IMR-90 (cell line): ENCODE measurements around the gene S100A16. TPM values are rescaled to one million over a fixed set of nuclear protein-coding genes. Genes with fewer than 3 reads are reported as not detected.
A peak's percentile ranks its signal among the peaks of the same experiment; 100 is the strongest.

Experiments used
- ATAC-seq: fragments of 200-7000 bp; cut with Tn5 transposase; 2 replicates; pipeline ENCODE4 v1.9.1; 2020; ENCODE audit warnings: low read depth, mild to moderate bottlenecking, moderate library complexity
- BruUV-seq: library from RNA; stranded (reverse); fragments of 400-500 nt; replicated peaks from 2 replicates; lab custom pipeline; 2021; lab: Mats Ljungman, UMichigan
- CTCF ChIA-PET: fragments of 300-600 bp; formaldehyde crosslinking; extraction: SDS; loops from one replicate; lab custom pipeline; 2021; ENCODE audit warnings: antibody characterized with exemption; lab: Yijun Ruan, JAX
- POLR2A ChIA-PET: fragments of 300-600 bp; sonication (Branson Sonifier 250); formaldehyde crosslinking; loops from one replicate; lab custom pipeline; 2022; ENCODE audit warnings: antibody characterized with exemption; ENCODE audit not compliant: unreplicated experiment; lab: Charles Lee
- DNase-seq: peaks from one replicate; pipeline ENCODE4 v3.0.0; 2013
- H2AFZ ChIP-seq: replicated peaks from 2 replicates; pipeline ENCODE3; 2013; ENCODE audit warnings: low read length, mild to moderate bottlenecking; ENCODE audit not compliant: poor library complexity
- H2AK5ac ChIP-seq: 2 replicates; pipeline ENCODE4 v1.6.1; 2013; ENCODE audit warnings: low read depth, low read length, inconsistent platforms
- H2AK9ac ChIP-seq: replicated peaks from 2 replicates; pipeline ENCODE3; 2013; ENCODE audit warnings: mild to moderate bottlenecking, low read depth, low read length, moderate library complexity; ENCODE audit not compliant: poor library complexity
- H2BK120ac ChIP-seq: 2 replicates; pipeline ENCODE4 v1.6.1; 2013; ENCODE audit warnings: low read depth, low read length, inconsistent platforms
- H2BK15ac ChIP-seq: 3 replicates; pipeline ENCODE4 v1.6.1; 2013; ENCODE audit warnings: low read depth, low read length, inconsistent platforms
- H2BK20ac ChIP-seq: 2 replicates; pipeline ENCODE4 v1.6.1; 2013; ENCODE audit warnings: low read depth, mild to moderate bottlenecking, inconsistent platforms, low read length, moderate library complexity
- H2BK5ac ChIP-seq: 2 replicates; pipeline ENCODE4 v1.6.1; 2013; ENCODE audit warnings: mild to moderate bottlenecking, low read depth, low read length, inconsistent platforms; ENCODE audit not compliant: poor library complexity, severe bottlenecking
- H3K14ac ChIP-seq: replicated peaks from 2 replicates; pipeline ENCODE4 v1.6.1; 2013; ENCODE audit warnings: low read depth, low read length, inconsistent platforms
- H3K18ac ChIP-seq: 2 replicates; pipeline ENCODE4 v1.6.1; 2013; ENCODE audit warnings: low read depth, low read length, control low read depth
- H3K23ac ChIP-seq: 2 replicates; pipeline ENCODE4 v1.6.1; 2013; ENCODE audit warnings: low read depth, low read length, inconsistent platforms
- H3K27ac ChIP-seq: 2 replicates; pipeline ENCODE4 v1.5.1; 2013; ENCODE audit warnings: mild to moderate bottlenecking, control low read depth, low read length; ENCODE audit not compliant: insufficient read depth
- H3K27me3 ChIP-seq: 2 replicates; pipeline ENCODE4 v1.6.1; 2013; ENCODE audit warnings: low read length; ENCODE audit not compliant: control insufficient read depth, insufficient read depth
- H3K36me3 ChIP-seq: 2 replicates; pipeline ENCODE4 v1.6.1; 2013; ENCODE audit warnings: low read length, mixed read lengths; ENCODE audit not compliant: control insufficient read depth, insufficient read depth
- H3K4ac ChIP-seq: 2 replicates; pipeline ENCODE4 v1.6.1; 2013; ENCODE audit warnings: low read depth, low read length, inconsistent platforms
- H3K4me1 ChIP-seq: 2 replicates; pipeline ENCODE4 v1.6.1; 2013; ENCODE audit warnings: low read length, mixed read lengths; ENCODE audit not compliant: control insufficient read depth, insufficient read depth
- H3K4me2 ChIP-seq: 2 replicates; pipeline ENCODE4 v1.6.1; 2013; ENCODE audit warnings: low read depth, mild to moderate bottlenecking, control low read depth, low read length, moderate library complexity
- H3K4me3 ChIP-seq: 2 replicates; pipeline ENCODE4 v1.5.1; 2013; ENCODE audit warnings: low read depth, mild to moderate bottlenecking, control low read depth, low read length, moderate library complexity; ENCODE audit not compliant: insufficient read depth
- H3K56ac ChIP-seq: 2 replicates; pipeline ENCODE4 v1.6.1; 2013; ENCODE audit warnings: low read length, inconsistent platforms; ENCODE audit not compliant: insufficient read depth; ENCODE audit errors: extremely low read depth
- H3K79me1 ChIP-seq, 2 experiments: 2 replicates each; pipeline ENCODE4 v1.6.1; 2013; ENCODE audit warnings: low read length in 2 of 2, inconsistent platforms in 1 of 2, low read depth in 1 of 2
- H3K9ac ChIP-seq: 2 replicates; pipeline ENCODE4 v1.6.1; 2013; ENCODE audit warnings: low read depth, low read length, control low read depth
- H3K9me1 ChIP-seq: 2 replicates; pipeline ENCODE4 v1.6.1; 2013; ENCODE audit warnings: low read length, inconsistent platforms; ENCODE audit not compliant: insufficient read depth
- H3K9me3 ChIP-seq: 2 replicates; pipeline ENCODE4 v1.6.1; 2013; ENCODE audit warnings: low read length; ENCODE audit not compliant: control insufficient read depth, insufficient read depth
- H4K20me1 ChIP-seq: 2 replicates; pipeline ENCODE4 v1.6.1; 2013; ENCODE audit warnings: low read length, inconsistent platforms; ENCODE audit not compliant: insufficient read depth
- H4K5ac ChIP-seq: 2 replicates; pipeline ENCODE4 v1.6.1; 2013; ENCODE audit warnings: mild to moderate bottlenecking, low read depth, low read length, control low read depth
- H4K8ac ChIP-seq, 2 experiments: 2 replicates each; pipeline ENCODE4 v1.6.1; 2013; ENCODE audit warnings: low read depth in 2 of 2, low read length in 2 of 2, control low read depth in 1 of 2, inconsistent platforms in 1 of 2
- H4K91ac ChIP-seq: 2 replicates; pipeline ENCODE4 v1.6.1; 2013; ENCODE audit warnings: low read depth, low read length, inconsistent platforms; ENCODE audit not compliant: insufficient read depth
- BHLHE40 ChIP-seq: fragments of 150-350 bp; IDR thresholded peaks from 2 replicates; pipeline ENCODE4 v1.6.1; 2016; ENCODE audit warnings: mild to moderate bottlenecking, low read depth, low read length
- FOS ChIP-seq: fragments of 150-350 bp; IDR thresholded peaks from 2 replicates; pipeline ENCODE4 v1.6.1; 2016; ENCODE audit warnings: low read depth, low read length
- POLR2A ChIP-seq: IDR thresholded peaks from 2 replicates; pipeline ENCODE4 v1.6.1; 2012; ENCODE audit warnings: mild to moderate bottlenecking, low read depth, low read length
- RCOR1 ChIP-seq: IDR thresholded peaks from 2 replicates; pipeline ENCODE4 v1.6.1; 2012; ENCODE audit warnings: mild to moderate bottlenecking, low read length, improper control_type of control experiment; ENCODE audit not compliant: insufficient replicate concordance
- SMC3 ChIP-seq: fragments of 150-350 bp; IDR thresholded peaks from 2 replicates; pipeline ENCODE4 v1.6.1; 2016; ENCODE audit warnings: low read depth, mild to moderate bottlenecking, antibody characterized with exemption, low read length, moderate library complexity
- WGBS, 2 experiments: methylation state at CpG; one replicate each; pipeline versions ENCODE4 v1.1.5 to v1.1.7; 2013; ENCODE audit warnings: missing lambda C conversion rate in 2 of 2; ENCODE audit not compliant: insufficient read length in 1 of 2; ENCODE audit errors: extremely low coverage in 2 of 2; 5-methylcytosine and 5-hydroxymethylcytosine counted together
- dilution Hi-C: fragments of 300-500 bp; cut with HindIII; formaldehyde crosslinking; loops from one replicate; pipeline ENCODE4 v1.14.3; 2018; ENCODE audit warnings: low sequenced_read_pairs; ENCODE audit not compliant: unreplicated experiment
- in situ Hi-C: fragments of 300-500 bp; cut with MboI; formaldehyde crosslinking; loops from 3 replicates; pipeline ENCODE4 v1.14.3; 2019; ENCODE audit warnings: low sequenced_read_pairs, inconsistent platforms, mixed read lengths
- intact Hi-C: fragments of 100-400 bp; cut with micrococcal nuclease; formaldehyde crosslinking; loops from 2 replicates; pipeline ENCODE4 v1.10.0; 2022
- polyA plus RNA-seq, 3 experiments: library from polyadenylated mRNA; depleted of rRNA; stranded (reverse); fragments of >200 nt; gene quantifications; 2 replicates each; pipeline ENCODE4 v1.2.3, GENCODE V29; 2012; ENCODE audit warnings: low replicate concordance in 1 of 3
- total RNA-seq: library from RNA; depleted of rRNA; stranded (reverse); fragments of >200 nt; gene quantifications from 2 replicates; pipeline ENCODE4 v1.2.3, GENCODE V29; 2012
- TF ChIP-seq, protein P1 (sequence below): conservative IDR thresholded peaks from 2 replicates; pipeline ENCODE4 v1.5.1; 2012; ENCODE audit warnings: mild to moderate bottlenecking, low read depth, low read length, improper control_type of control experiment

The S100A16 gene
- total and polyA plus RNA-seq, 2 of the 4 experiments (the other 2 are of a cell fraction): 201 to 515 TPM

DNA sequence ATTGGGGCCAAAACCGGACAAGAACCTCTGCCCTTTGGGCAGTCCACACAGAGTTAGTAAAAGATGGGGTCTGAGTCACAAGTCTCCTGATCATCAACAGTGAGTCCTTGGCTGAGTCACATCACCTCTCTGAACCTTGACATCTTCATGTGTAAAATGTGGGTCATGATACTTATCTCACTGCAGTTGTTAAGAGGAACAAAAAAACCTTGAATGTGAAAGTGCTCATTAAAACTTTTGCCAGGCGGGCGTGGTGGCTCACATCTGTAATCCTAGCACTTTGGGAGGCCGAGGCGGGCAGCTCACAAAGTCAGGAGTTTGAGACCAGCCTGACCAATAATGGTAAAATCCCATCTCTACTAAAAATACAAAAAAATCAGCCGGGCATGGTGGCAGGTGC lies 15.7 kb downstream of the S100A16 start:
- Histone ChIP-seq H3K79me1 (peaks cover 0 to 8% of the 10 kb centered on the region in 2 experiments; a peak in 2 of 4 replicates), H2BK120ac (no peak overlapping the region), H3K36me3 (no peaks in the 10 kb centered on the region), H4K20me1 (no peaks in the 10 kb centered on the region), H2AK9ac (no peak overlapping the region), H3K23ac (no peak overlapping the region), H2AFZ (no peak overlapping the region), H3K18ac (no peak overlapping the region), H2BK15ac (no peak overlapping the region), H3K4me1 (peaks cover 10% of the 10 kb centered on the region), H3K27ac (no peak overlapping the region), H3K9ac (no peak overlapping the region), H3K4ac (no peak overlapping the region), H3K14ac (no peak overlapping the region), H4K5ac (no peak overlapping the region), H3K4me3 (no peak overlapping the region), H4K91ac (no peak overlapping the region), H3K9me3 (no peaks in the 10 kb centered on the region), H2BK20ac (no peak overlapping the region), H3K4me2 (no peak overlapping the region), H3K9me1 (no peaks in the 10 kb centered on the region; the same call in 1 of the 2 replicates), H3K27me3 (no peaks in the 10 kb centered on the region), H3K56ac (no peak overlapping the region), H4K8ac (no peak overlapping the region), H2AK5ac (no peak overlapping the region), H2BK5ac (no peak overlapping the region)
- dilution Hi-C loops (no loop called here), intact Hi-C loops (no loop called here), in situ Hi-C loops (no loop called here)
- TF ChIP-seq FOS (peak; percentile 64; the same call in 1 of the 2 replicates), POLR2A (no peak), BHLHE40 (peak; percentile 28; the same call in 1 of the 2 replicates), RCOR1 (no peak), SMC3 (no peak)
- TF ChIP-seq, protein P1, sequence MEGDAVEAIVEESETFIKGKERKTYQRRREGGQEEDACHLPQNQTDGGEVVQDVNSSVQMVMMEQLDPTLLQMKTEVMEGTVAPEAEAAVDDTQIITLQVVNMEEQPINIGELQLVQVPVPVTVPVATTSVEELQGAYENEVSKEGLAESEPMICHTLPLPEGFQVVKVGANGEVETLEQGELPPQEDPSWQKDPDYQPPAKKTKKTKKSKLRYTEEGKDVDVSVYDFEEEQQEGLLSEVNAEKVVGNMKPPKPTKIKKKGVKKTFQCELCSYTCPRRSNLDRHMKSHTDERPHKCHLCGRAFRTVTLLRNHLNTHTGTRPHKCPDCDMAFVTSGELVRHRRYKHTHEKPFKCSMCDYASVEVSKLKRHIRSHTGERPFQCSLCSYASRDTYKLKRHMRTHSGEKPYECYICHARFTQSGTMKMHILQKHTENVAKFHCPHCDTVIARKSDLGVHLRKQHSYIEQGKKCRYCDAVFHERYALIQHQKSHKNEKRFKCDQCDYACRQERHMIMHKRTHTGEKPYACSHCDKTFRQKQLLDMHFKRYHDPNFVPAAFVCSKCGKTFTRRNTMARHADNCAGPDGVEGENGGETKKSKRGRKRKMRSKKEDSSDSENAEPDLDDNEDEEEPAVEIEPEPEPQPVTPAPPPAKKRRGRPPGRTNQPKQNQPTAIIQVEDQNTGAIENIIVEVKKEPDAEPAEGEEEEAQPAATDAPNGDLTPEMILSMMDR: no peak
- no CpG with 5 or more reads among the region's 6 CpGs for WGBS, 2 experiments
- ATAC-seq: peak; percentile 48
- CTCF ChIA-PET: interaction anchor here (1.0 kb wide), 1 partner anchor 25 kb away, joined by 3 read pairs; no protein-coding TSS in a partner anchor
- BruUV-seq: no TSS peak
- DNase-seq: peak; percentile 86
- POLR2A ChIA-PET: interaction anchor here (0.7 kb wide), 1 partner anchor 95 kb away, joined by 3 read pairs; no protein-coding TSS in a partner anchor
